ENCODE measurements around the gene ATG7.

DNA sequence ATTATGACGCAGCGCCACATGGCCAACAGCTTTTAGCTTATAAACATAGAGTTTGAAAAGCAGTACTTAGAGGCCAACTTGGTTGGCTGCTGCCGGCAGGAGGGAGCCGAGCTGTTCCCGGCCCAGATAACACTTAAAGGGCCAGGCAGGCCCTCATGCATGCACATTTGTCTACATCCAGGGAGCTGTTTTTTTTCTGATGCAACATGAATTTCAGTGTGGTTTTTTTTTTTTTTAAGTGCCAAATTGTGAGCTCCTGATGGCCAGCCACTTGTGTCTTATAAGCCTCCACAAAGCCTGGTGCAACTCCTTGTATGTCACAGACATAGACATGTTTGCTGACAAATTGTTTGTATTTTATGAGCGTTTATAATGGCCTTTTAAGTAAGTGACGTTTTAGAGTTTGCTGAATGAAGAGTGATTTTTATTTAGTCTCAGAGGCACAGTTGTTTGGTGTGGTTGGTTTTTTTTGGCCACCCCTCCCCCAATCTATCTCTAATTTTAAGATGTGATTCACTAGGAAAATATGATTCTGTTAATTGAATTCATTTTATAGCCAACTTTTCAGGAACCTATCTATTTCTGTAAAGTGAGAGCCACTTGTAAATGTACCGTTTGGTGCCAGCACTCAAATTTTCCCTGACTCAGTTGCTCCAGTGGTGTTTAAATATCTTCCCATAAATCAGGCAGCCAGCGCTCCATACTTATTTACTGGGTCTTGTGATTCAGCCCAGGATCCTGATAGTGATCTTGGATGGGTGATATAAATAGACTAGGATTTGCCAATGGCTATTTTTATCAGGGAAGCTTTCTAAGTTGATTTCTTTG is 237.2 kb downstream of the ATG7 start:
- TF ChIP-seq EZH2phosphoT487 (conservative IDR thresholded peaks at IDR 0.05; ENCODE audit: low read length), result no peak
- TF ChIP-seq, protein P1, sequence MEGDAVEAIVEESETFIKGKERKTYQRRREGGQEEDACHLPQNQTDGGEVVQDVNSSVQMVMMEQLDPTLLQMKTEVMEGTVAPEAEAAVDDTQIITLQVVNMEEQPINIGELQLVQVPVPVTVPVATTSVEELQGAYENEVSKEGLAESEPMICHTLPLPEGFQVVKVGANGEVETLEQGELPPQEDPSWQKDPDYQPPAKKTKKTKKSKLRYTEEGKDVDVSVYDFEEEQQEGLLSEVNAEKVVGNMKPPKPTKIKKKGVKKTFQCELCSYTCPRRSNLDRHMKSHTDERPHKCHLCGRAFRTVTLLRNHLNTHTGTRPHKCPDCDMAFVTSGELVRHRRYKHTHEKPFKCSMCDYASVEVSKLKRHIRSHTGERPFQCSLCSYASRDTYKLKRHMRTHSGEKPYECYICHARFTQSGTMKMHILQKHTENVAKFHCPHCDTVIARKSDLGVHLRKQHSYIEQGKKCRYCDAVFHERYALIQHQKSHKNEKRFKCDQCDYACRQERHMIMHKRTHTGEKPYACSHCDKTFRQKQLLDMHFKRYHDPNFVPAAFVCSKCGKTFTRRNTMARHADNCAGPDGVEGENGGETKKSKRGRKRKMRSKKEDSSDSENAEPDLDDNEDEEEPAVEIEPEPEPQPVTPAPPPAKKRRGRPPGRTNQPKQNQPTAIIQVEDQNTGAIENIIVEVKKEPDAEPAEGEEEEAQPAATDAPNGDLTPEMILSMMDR (IDR thresholded peaks at IDR 0.05; ENCODE audit: insufficient read depth, low read length, poor library complexity, severe bottlenecking), result no peak

Measured in SU-DHL-6 (cell line).